ENCODE data around the gene TBCK.
"Not testable (repeated sequence)": the region's sequence is repeated elsewhere in the genome, so short reads cannot be mapped to it uniquely, and the experiment has no call there.

The TBCK gene

GRCh38 chr4:106132045-106132444 lies 184.0 kb downstream of the TBCK start:
- DNase-seq (ENCODE audit: low read depth in 3 of 3, low spot score in 1 of 3): no peak

GRCh38 chr4:106126062-106126461 lies 189.9 kb downstream of the TBCK start:
- DNase-seq (ENCODE audit: low read depth in 3 of 3, low spot score in 1 of 3): no peak

- DNase-seq (ENCODE audit: low read depth in 3 of 3, low spot score in 1 of 3): not testable (repeated sequence)
These were observed 196.0 kb downstream of the TBCK start for GRCh38 chr4:106119949-106120555.

GRCh38 chr4:106116025-106116424 lies 200.0 kb downstream of the TBCK start:
- no peak for DNase-seq (ENCODE audit: low read depth in 3 of 3, low spot score in 1 of 3)

GRCh38 chr4:106114270-106114669 lies 201.7 kb downstream of the TBCK start:
- no peak for DNase-seq (ENCODE audit: low read depth in 3 of 3, low spot score in 1 of 3)

- not testable (repeated sequence) for DNase-seq (ENCODE audit: low read depth in 3 of 3, low spot score in 1 of 3)
These were observed 204.1 kb downstream of the TBCK start for GRCh38 chr4:106111778-106112469.

- DNase-seq (ENCODE audit: low read depth in 3 of 3, low spot score in 1 of 3): no peak
These were observed 206.1 kb downstream of the TBCK start for GRCh38 chr4:106109929-106110328.

GRCh38 chr4:106105697-106106096 lies 210.3 kb downstream of the TBCK start:
- no peak for DNase-seq (ENCODE audit: low read depth in 3 of 3, low spot score in 1 of 3)

GRCh38 chr4:106104276-106104675 lies 211.7 kb downstream of the TBCK start:
- no peak for DNase-seq (ENCODE audit: low read depth in 3 of 3, low spot score in 1 of 3)

- no peak for DNase-seq (ENCODE audit: low read depth in 3 of 3, low spot score in 1 of 3)
These were observed 219.6 kb downstream of the TBCK start for GRCh38 chr4:106096454-106096853.

- DNase-seq (ENCODE audit: low read depth in 3 of 3, low spot score in 1 of 3): no peak
These were observed 220.6 kb downstream of the TBCK start for GRCh38 chr4:106095408-106095807.

- no peak for DNase-seq (ENCODE audit: low read depth in 3 of 3, low spot score in 1 of 3)
These were observed 223.5 kb downstream of the TBCK start for GRCh38 chr4:106092361-106093040.

- no peak for DNase-seq (ENCODE audit: low read depth in 3 of 3, low spot score in 1 of 3)
These were observed 225.2 kb downstream of the TBCK start for GRCh38 chr4:106090826-106091225.

GRCh38 chr4:106083065-106083464 lies 232.9 kb downstream of the TBCK start:
- DNase-seq (ENCODE audit: low read depth in 3 of 3, low spot score in 1 of 3): no peak

GRCh38 chr4:106080376-106080775 lies 235.6 kb downstream of the TBCK start:
- no peak for DNase-seq (ENCODE audit: low read depth in 3 of 3, low spot score in 1 of 3)

- no peak for DNase-seq (ENCODE audit: low read depth in 3 of 3, low spot score in 1 of 3)
These were observed 236.4 kb downstream of the TBCK start for GRCh38 chr4:106079616-106080015.

GRCh38 chr4:106065018-106065417 lies 251.0 kb downstream of the TBCK start:
- DNase-seq (ENCODE audit: low read depth in 3 of 3, low spot score in 1 of 3): no peak

GRCh38 chr4:106063009-106063408 lies 253.0 kb downstream of the TBCK start:
- DNase-seq (ENCODE audit: low read depth in 3 of 3, low spot score in 1 of 3): no peak

- no peak for DNase-seq (ENCODE audit: low read depth in 3 of 3, low spot score in 1 of 3)
These were observed 253.5 kb downstream of the TBCK start for GRCh38 chr4:106062452-106062875.

- no peak for DNase-seq (ENCODE audit: low read depth in 3 of 3, low spot score in 1 of 3)
These were observed 257.1 kb downstream of the TBCK start for GRCh38 chr4:106058921-106059320.

GRCh38 chr4:106056914-106057313 lies 259.1 kb downstream of the TBCK start:
- DNase-seq (ENCODE audit: low read depth in 3 of 3, low spot score in 1 of 3): no peak

GRCh38 chr4:106051514-106051913 lies 264.5 kb downstream of the TBCK start:
- DNase-seq (ENCODE audit: low read depth in 3 of 3, low spot score in 1 of 3): no peak
